GM23338 (cell line): ENCODE results near the gene SMG7.

Source experiments
- CTCF ChIP-seq, 2 experiments: fragments of 200-600 bp in 1 of 2; sonication (generic) in 1 of 2; conservative IDR thresholded peaks; 2 replicates each; pipeline versions ENCODE4 v1.5.1 to v1.6.1; 2016 to 2017; ENCODE audit warnings: antibody characterized with exemption in 2 of 2, low read depth in 2 of 2, mild to moderate bottlenecking in 2 of 2, moderate library complexity in 1 of 2
- EZH2 ChIP-seq: fragments of 200-600 bp; sonication (generic); IDR thresholded peaks from one replicate; pipeline ENCODE4 v1.8.0; 2017; ENCODE audit warnings: antibody characterized with exemption, mild to moderate bottlenecking, low read depth; ENCODE audit not compliant: unreplicated experiment
- EZH2phosphoT487 ChIP-seq: fragments of 200-600 bp; sonication (generic); IDR thresholded peaks from one replicate; pipeline ENCODE4 v1.8.1; 2018; ENCODE audit warnings: antibody characterized with exemption; ENCODE audit not compliant: unreplicated experiment
- POLR2AphosphoS5 ChIP-seq: IDR thresholded peaks from 2 replicates; pipeline ENCODE4 v1.6.1; 2016; ENCODE audit warnings: antibody characterized with exemption, low read depth
- TF ChIP-seq, protein P1 (sequence below): IDR thresholded peaks from one replicate; pipeline ENCODE4 v1.6.1; 2018; ENCODE audit warnings: antibody characterized with exemption; ENCODE audit not compliant: unreplicated experiment

DNA sequence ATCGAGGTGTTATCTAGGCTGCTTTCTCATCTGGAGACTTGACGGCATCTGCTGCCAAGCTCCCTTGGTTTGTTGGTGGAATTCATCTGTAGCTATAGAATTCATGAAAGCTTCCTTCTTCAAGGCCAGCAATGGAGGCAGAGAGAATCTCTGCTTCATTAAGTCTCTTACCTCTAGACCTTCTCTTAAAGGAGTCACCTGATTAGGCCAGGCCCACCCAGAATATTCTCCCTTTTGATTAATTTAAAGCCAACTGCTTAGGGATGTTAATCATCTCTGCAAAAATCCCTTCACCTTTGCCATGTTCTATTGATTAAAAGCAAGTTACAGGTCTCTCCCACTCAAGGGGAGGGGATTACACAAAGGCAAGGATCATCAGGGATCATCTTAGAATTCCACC lies 123.2 kb downstream of the SMG7 start:
- TF ChIP-seq CTCF (conservative IDR thresholded peaks at IDR 0.05; ENCODE audit: low read depth in 2 of 2) (no peak), EZH2 (no peak), POLR2AphosphoS5 (no peak), EZH2phosphoT487 (no peak)
- TF ChIP-seq, protein P1, sequence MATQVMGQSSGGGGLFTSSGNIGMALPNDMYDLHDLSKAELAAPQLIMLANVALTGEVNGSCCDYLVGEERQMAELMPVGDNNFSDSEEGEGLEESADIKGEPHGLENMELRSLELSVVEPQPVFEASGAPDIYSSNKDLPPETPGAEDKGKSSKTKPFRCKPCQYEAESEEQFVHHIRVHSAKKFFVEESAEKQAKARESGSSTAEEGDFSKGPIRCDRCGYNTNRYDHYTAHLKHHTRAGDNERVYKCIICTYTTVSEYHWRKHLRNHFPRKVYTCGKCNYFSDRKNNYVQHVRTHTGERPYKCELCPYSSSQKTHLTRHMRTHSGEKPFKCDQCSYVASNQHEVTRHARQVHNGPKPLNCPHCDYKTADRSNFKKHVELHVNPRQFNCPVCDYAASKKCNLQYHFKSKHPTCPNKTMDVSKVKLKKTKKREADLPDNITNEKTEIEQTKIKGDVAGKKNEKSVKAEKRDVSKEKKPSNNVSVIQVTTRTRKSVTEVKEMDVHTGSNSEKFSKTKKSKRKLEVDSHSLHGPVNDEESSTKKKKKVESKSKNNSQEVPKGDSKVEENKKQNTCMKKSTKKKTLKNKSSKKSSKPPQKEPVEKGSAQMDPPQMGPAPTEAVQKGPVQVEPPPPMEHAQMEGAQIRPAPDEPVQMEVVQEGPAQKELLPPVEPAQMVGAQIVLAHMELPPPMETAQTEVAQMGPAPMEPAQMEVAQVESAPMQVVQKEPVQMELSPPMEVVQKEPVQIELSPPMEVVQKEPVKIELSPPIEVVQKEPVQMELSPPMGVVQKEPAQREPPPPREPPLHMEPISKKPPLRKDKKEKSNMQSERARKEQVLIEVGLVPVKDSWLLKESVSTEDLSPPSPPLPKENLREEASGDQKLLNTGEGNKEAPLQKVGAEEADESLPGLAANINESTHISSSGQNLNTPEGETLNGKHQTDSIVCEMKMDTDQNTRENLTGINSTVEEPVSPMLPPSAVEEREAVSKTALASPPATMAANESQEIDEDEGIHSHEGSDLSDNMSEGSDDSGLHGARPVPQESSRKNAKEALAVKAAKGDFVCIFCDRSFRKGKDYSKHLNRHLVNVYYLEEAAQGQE, result no peak
